SIG-M5 treated with dmso at 0.1 percent for 504 hours (cell line): ENCODE data around the gene ZNF366.

ENCODE experiments used
- DNase-seq: peaks from one replicate; lab custom pipeline; 2025; ENCODE audit not compliant: unreplicated experiment; lab: John Stamatoyannopoulos, UW

Gene ZNF366

GRCh38 chr5:72468606-72469005, 38.6 kb downstream of the ZNF366 start:
- peak; percentile 69 for DNase-seq

GRCh38 chr5:72468024-72468423, 39.2 kb downstream of the ZNF366 start:
- DNase-seq: peak; percentile 93

- DNase-seq: no peak
Observed at GRCh38 chr5:72467461-72467860, 39.7 kb downstream of the ZNF366 start.

- DNase-seq: peak; percentile 93
Observed at GRCh38 chr5:72465601-72466563, 41.3 kb downstream of the ZNF366 start.

- no peak for DNase-seq
Observed at GRCh38 chr5:72465066-72465465, 42.1 kb downstream of the ZNF366 start.

GRCh38 chr5:72464071-72464470, 43.1 kb downstream of the ZNF366 start:
- no peak for DNase-seq

- DNase-seq: no peak
Observed at GRCh38 chr5:72463449-72464052, 43.7 kb downstream of the ZNF366 start.

GRCh38 chr5:72460413-72460812, 46.8 kb downstream of the ZNF366 start:
- DNase-seq: no peak

- DNase-seq: no peak
Observed at GRCh38 chr5:72459913-72460312, 47.3 kb downstream of the ZNF366 start.

- DNase-seq: no peak
Observed at GRCh38 chr5:72459089-72459661, 48.0 kb downstream of the ZNF366 start.

GRCh38 chr5:72458407-72458806, 48.8 kb downstream of the ZNF366 start:
- no peak for DNase-seq

- no peak for DNase-seq
Observed at GRCh38 chr5:72457491-72457890, 49.7 kb downstream of the ZNF366 start.

- DNase-seq: no peak
Observed at GRCh38 chr5:72456391-72457074, 50.7 kb downstream of the ZNF366 start.

- DNase-seq: no peak
Observed at GRCh38 chr5:72455476-72455875, 51.7 kb downstream of the ZNF366 start.

- DNase-seq: no peak
Observed at GRCh38 chr5:72454996-72455395, 52.2 kb downstream of the ZNF366 start.

- no peak for DNase-seq
Observed at GRCh38 chr5:72453246-72453775, 53.9 kb downstream of the ZNF366 start.

GRCh38 chr5:72452515-72453245, 54.5 kb downstream of the ZNF366 start:
- DNase-seq: no peak

- DNase-seq: peak; percentile 13
Observed at GRCh38 chr5:72451741-72452505, 55.3 kb downstream of the ZNF366 start.

GRCh38 chr5:72448368-72448767, 58.8 kb downstream of the ZNF366 start:
- no peak for DNase-seq

- DNase-seq: no peak
Observed at GRCh38 chr5:72447751-72448150, 59.5 kb downstream of the ZNF366 start.
